ENCODE results near the gene NFATC3.

The NFATC3 gene

DNA sequence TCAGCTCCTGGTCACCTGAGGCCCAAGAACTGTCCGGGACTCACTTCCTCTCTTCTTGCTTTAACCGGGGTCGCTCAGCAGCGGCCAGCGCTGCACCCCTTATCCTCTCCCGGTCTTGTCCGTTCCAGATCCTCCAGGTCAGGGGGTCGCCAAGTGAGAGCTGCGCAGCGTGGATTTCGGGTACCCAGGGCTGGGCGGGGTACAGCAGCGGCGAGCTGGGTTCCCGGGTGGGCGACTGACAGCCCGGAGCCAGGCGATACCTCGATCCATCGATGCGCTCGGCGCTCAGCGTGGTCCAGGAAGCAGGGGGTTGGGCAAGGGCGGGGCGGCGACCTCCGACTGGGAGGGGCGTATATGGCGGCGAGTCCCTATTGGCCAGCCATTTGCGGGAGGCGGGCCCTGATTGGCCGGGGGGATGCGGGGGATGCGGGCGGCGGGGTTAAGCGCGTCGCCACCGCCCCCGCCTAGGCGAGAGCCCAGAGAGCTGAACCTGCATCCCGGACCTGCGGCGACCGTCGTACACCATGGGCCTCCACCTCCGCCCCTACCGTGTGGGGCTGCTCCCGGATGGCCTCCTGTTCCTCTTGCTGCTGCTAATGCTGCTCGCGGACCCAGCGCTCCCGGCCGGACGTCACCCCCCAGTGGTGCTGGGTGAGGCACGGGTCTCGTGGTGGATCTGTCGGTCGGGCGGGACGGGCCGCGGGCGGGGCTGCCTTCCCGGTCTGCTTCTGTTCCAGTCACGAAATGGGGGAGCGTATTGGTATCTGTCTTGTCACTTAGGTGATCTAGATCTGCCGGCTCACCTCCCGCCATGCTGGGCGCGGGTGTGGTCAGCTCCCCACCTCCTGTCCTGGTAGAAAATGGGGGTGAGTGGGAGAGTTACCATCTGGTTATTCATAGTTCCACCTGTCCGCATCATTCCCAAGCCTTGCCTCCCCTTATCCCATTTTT, 160.0 kb downstream of the NFATC3 start, which contains the start of gene PLA2G15:
PLA2G15 (plus strand) TSS at position 471 of the 951 bp plus-strand sequence; CDS start at position 525, 54 bp downstream.
- peak; percentile 95 to 96 for DNase-seq (ENCODE audit: low read depth in 1 of 2, low spot score in 1 of 2)

DNA sequence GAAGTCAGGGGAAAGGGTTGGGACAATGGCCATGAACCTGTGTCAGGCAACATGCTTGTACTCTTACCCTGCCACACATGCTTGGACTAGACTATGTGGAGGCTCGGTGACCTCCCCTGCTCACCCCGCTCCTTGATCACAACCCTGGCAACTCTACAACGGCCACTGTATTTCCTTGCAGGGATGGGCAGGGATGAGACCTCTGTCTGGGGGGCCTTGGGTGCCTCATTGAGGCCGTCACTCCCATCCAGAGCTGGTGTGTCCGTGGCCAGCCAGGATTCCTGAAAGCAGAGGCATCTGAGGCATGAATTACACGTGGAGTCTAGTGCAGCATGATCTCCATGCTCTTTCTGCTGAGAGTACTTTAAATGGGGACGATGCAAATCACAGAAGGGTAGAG, 161.0 kb downstream of the NFATC3 start:
- no peak for DNase-seq (ENCODE audit: low read depth in 1 of 2, low spot score in 1 of 2)

DNA sequence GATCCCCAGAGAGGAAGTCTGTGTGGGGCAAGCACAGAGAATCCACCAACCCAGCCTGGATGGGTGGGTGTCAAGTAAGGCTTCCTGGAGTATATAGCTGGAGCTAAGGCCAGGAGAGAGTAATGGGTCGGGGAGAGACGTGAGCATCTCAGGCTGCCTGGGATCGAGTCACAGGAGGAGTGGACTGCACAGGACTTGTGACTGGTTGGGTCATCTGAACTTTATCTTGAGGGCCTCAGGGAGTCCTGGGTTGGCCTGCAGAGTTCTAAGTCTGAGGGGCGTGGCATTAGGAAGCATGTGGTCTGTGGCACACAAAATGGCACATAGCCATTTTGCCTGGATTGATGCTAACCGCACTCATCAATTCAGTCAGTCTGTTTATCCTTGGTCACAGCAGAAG, 161.5 kb downstream of the NFATC3 start:
- no peak for DNase-seq (ENCODE audit: low read depth in 1 of 2, low spot score in 1 of 2)

GRCh38 chr16:68247400-68247799, 162.2 kb downstream of the NFATC3 start:
- no peak for DNase-seq (ENCODE audit: low read depth in 1 of 2, low spot score in 1 of 2)

DNA sequence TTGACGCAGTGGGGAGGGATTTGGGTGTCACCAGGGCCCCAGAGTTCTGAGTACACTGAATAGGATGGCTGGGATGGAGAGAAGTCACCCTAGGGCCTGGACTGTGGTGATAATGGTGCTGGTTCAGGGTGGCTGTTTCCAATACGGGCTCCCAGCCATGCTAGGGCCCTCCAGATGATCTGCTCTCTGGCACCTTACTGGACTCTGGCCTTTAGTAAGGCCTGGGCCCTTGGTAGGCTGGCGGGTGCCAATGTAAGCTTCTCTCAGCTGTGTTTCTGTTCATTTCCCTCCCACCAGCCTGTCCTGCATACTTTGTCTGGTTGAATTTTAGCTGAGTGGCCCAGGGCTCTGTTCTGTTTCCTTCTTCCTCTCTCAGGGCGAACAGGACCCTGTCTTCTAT, 162.8 kb downstream of the NFATC3 start:
- no peak for DNase-seq (ENCODE audit: low read depth in 1 of 2, low spot score in 1 of 2)

DNA sequence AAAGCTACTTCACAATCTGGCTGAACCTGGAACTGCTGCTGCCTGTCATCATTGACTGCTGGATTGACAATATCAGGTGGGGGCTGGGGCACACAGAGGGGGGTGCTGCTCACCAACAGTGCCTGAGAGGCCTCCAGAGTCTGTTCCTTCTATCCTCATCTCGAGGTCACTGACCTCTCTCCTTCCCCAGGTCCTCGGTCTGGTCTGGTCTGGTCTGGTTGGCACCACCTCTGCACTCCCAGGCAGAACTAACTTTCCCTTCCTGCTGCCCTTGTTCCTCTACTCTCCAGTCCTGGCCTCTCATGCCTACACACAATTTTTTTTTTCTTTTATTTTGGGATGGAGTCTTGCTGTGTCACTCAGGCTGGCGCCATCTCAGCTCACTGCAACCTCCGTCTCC, 164.2 kb downstream of the NFATC3 start:
- no peak for DNase-seq (ENCODE audit: low read depth in 1 of 2, low spot score in 1 of 2)

DNA sequence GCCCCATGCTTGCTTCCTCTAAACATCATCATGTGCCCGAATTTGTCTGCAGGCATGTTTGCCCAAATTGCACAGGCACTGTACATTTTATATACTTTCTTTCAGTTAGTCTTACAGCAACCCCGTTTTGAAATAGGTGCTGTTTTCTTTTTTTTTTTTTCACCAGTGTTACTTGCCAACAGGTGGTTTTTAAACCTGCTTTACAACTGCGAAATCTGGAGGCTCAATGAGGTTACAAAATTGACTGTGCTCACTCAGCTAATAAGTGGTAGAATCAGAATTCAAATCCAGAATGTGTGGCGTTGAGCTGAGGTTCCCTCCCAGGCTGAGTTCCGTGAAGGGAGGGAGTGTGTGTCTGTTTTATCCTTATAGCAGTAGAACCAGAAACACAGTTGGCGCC, 165.8 kb downstream of the NFATC3 start:
- DNase-seq (ENCODE audit: low read depth in 1 of 2, low spot score in 1 of 2) = no peak

DNA sequence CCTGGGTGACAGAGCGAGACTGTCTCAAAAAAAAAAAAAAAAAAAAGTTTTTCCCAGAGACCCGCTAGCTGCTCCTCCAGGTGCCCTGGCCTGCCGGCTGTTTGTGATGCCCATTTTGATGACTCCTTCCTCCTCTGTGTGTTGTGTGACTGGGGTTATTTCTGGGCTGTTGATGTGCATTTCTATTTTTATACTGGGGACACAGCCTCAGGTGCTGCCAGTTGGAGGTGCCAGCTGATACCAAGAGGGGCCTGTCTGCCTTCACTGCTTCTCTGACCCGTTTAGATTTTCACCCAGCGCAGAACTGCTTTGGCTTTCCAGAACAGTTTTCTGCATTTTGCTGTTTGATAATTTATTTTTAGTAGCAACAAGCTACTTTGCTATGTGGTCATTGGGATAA, 166.7 kb downstream of the NFATC3 start:
- no peak for DNase-seq (ENCODE audit: low read depth in 1 of 2, low spot score in 1 of 2)

- no peak for DNase-seq (ENCODE audit: low read depth in 1 of 2, low spot score in 1 of 2)
Measured at GRCh38 chr16:68252383-68252782, 167.2 kb downstream of the NFATC3 start.

DNA sequence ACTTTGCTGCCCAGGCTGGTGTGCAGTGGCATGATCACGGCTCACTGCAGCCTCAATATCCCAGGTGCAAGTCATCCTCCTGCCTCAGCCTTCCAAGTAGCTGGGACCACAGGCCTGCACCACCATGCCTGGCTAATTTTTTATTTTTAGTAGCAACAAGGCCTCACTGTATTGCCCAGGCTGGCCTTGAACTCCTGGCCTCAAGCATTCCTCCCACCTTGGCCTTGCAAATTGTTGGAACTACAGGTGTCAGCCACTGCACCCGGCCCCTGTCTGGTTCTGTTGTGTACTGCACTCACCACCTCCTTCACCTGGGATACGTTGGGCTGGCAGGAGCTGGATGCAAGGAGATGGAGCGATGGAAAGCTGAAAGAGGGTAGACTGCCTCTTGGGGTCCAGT, 168.6 kb downstream of the NFATC3 start:
- DNase-seq (ENCODE audit: low read depth in 1 of 2, low spot score in 1 of 2) = no peak

GRCh38 chr16:68255712-68256111, 170.5 kb downstream of the NFATC3 start:
- DNase-seq (ENCODE audit: low read depth in 1 of 2, low spot score in 1 of 2) = no peak

GRCh38 chr16:68257251-68257905, 172.2 kb downstream of the NFATC3 start:
- no peak for DNase-seq (ENCODE audit: low read depth in 1 of 2, low spot score in 1 of 2)

GRCh38 chr16:68257906-68258800, 173.0 kb downstream of the NFATC3 start:
- DNase-seq (ENCODE audit: low read depth in 1 of 2, low spot score in 1 of 2) = no peak

DNA sequence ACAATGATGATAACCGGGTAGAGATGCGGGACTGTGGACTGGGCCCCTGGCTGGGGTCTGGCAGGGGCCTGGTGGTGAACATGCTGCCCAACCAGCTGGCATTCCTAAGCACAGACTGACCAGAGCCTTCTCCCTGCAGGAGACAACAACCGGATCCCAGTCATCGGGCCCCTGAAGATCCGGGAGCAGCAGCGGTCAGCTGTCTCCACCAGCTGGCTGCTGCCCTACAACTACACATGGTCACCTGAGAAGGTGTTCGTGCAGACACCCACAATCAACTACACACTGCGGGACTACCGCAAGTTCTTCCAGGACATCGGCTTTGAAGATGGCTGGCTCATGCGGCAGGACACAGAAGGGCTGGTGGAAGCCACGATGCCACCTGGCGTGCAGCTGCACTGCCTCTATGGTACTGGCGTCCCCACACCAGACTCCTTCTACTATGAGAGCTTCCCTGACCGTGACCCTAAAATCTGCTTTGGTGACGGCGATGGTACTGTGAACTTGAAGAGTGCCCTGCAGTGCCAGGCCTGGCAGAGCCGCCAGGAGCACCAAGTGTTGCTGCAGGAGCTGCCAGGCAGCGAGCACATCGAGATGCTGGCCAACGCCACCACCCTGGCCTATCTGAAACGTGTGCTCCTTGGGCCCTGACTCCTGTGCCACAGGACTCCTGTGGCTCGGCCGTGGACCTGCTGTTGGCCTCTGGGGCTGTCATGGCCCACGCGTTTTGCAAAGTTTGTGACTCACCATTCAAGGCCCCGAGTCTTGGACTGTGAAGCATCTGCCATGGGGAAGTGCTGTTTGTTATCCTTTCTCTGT, 174.0 kb downstream of the NFATC3 start:
- no peak for DNase-seq (ENCODE audit: low read depth in 1 of 2, low spot score in 1 of 2)

GRCh38 chr16:68263559-68264127, 178.5 kb downstream of the NFATC3 start:
- DNase-seq (ENCODE audit: low read depth in 1 of 2, low spot score in 1 of 2) = no peak

DNA sequence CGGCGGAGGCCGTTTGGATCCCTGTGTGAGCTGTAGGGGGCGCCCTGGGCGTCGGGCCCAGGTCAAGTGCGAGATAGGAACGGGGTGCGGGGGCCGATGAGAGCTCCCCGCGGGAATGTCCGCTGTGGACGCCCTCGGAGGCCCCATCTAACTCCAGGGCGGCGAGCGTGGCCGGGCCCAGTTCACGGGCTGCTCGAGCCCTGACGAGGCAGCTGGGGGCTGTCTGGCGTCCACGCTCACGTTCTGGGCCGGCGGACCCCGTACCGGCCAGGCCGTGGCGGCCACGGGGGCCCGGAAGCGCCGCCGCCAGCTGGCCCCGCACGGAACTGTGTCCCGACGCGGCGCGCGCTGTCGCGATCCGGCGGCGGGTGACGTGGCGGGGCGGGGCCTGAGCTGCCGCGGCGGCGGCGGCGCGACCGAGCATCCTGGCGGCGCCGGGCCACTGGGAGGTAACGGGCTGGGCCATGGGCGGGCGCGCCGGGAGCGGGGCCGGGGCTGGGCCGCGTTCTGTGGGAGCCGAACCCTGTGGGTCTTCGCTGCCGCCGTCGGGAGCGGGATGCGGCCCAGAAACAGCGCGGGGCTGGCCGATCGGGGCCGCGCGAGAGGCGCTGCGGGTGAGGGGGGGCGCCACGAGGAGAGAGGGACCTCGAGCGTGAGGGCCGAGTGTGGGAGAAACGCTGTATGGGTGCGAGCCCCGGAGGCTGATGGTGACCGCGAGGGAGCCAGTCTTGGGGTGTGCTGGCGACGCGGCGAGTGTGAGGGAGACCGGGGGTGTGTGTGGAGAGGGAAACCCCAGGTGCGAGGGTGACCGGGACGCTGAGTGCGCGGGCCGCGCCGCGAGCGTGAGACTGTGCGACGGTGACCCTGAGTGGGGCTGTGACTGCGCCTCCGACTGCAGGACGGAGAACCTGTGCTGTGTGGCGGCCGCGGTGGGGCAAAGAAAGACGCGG, 179.2 kb downstream of the NFATC3 start, which contains the start of gene SLC7A6:
SLC7A6 (plus strand) TSS at position 399 of the 950 bp plus-strand sequence. CDS start 10,201 bp downstream, outside the sequence.
- DNase-seq (ENCODE audit: low read depth in 1 of 2, low spot score in 1 of 2) = peak; percentile 52 to 76

DNA sequence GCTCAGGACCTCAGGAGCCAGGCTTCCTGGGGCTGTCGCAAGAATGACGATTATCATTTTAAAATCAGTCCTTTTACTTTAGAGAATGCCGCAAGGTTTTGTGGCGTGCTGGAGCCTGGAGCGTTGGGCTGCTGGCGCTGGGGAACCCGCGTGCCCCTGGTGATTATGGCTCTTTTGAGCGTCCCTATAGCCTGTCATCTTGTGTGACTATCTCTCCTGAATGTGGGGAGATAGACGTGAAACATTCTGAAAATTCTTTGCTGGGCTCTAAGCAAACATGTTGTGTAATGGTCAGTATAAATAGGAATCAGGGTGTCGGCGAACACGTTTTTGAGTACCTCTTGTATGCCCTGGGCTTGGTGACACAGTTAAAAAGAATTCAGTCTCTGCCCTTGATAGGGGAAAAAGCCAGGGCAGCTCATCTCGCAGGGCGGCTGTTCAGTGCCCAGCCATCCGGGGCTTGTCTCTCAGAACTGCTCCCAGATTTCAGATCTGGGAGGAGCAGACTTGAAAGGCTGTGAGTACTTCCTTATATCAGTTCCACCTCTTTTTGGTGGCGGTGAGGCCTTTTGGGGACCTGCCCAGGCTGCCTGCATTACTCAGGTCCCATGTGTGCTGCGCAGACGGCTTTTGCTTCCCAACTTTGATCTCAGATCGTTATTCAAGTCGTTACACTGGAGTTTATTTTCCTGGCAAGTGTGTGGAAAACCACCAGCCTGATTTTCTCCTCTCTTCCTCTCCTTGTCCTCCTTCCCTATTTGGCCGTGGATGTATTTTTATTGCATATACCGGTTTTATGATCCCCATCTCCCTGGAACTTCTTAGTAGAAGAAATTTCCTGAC, 180.1 kb downstream of the NFATC3 start:
- DNase-seq (ENCODE audit: low read depth in 1 of 2, low spot score in 1 of 2) = peak in 1 of 2 donors; percentile 20
